Measurements from ENCODE around the gene BRINP3. TPM values are rescaled to one million over a fixed set of nuclear protein-coding genes. Genes with fewer than 3 reads are reported as not detected.

The BRINP3 gene
- total RNA-seq, 1 experiment from 2014 or later, result not detected

GRCh38 chr1:190172651-190173430, 304.8 kb downstream of the BRINP3 start:
- no peak overlapping the region for H3K27ac ChIP-seq (ENCODE audit: insufficient read length, low read depth, low read length)
- no peaks in the 10 kb centered on the region for H3K79me1 ChIP-seq (ENCODE audit: insufficient read depth, low read depth, low read length, poor library complexity, severe bottlenecking)
- no peak overlapping the region for H3K56ac ChIP-seq (ENCODE audit: insufficient read length, low read depth, low read length)
- no peak overlapping the region for H2BK120ac ChIP-seq (ENCODE audit: low read depth, low read length, poor library complexity, severe bottlenecking)
- no peak overlapping the region for H3K14ac ChIP-seq (ENCODE audit: insufficient read depth, low read length)
- no peak overlapping the region for H3K18ac ChIP-seq (ENCODE audit: insufficient read length, low read depth, low read length)
- no peak overlapping the region for H4K91ac ChIP-seq (ENCODE audit: insufficient read length, low read depth, low read length)
- H3K4me1 ChIP-seq (ENCODE audit: insufficient read depth, low read length), result no peaks in the 10 kb centered on the region
- no peak overlapping the region for H3K4me3 Mint-ChIP-seq
- H2BK12ac ChIP-seq (ENCODE audit: insufficient read length, low read depth, low read length), result no peak overlapping the region
- no peaks in the 10 kb centered on the region for H4K20me1 ChIP-seq (ENCODE audit: control insufficient read depth, insufficient read depth, insufficient read length)
- H3K23me2 ChIP-seq (ENCODE audit: insufficient read length, low read depth, low read length, poor library complexity, severe bottlenecking), result no peaks in the 10 kb centered on the region
- H3K4ac ChIP-seq (ENCODE audit: low read depth, low read length), result no peak overlapping the region
- no peak overlapping the region for H3K9ac ChIP-seq (ENCODE audit: extremely low read depth, insufficient read length, low read length)
- H2AK5ac ChIP-seq (ENCODE audit: insufficient read length, low read length), result no peak overlapping the region
- no peaks in the 10 kb centered on the region for H3K4me1 Mint-ChIP-seq
- H3K36me3 Mint-ChIP-seq (ENCODE audit: insufficient read depth in 1 of 3, low read depth in 3 of 3), result no peaks in the 10 kb centered on the region
- no peaks in the 10 kb centered on the region for H3K9me3 ChIP-seq (ENCODE audit: control insufficient read depth, low read depth, low read length)
- no peaks in the 10 kb centered on the region for H3K79me2 ChIP-seq (ENCODE audit: insufficient read depth, low read length)
- H2BK15ac ChIP-seq (ENCODE audit: low read depth, low read length), result no peak overlapping the region
- H3K9me3 Mint-ChIP-seq, result no peaks in the 10 kb centered on the region
- WGBS (ENCODE audit: extremely low coverage, insufficient read length, low lambda C conversion rate), result no CpG with 5 or more reads among the region's 8 CpGs
- no peak overlapping the region for H4K5ac ChIP-seq (ENCODE audit: insufficient read length, low read depth, low read length)
- no peak overlapping the region for H2BK5ac ChIP-seq (ENCODE audit: insufficient read length, low read length)
- H3K4me2 ChIP-seq (ENCODE audit: insufficient read depth, insufficient read length, low read length), result no peak overlapping the region
- DNase-seq, result no peak
- H3K27me3 Mint-ChIP-seq (ENCODE audit: low read depth), result no peaks in the 10 kb centered on the region; the same call in 1 of the 2 replicates
- no peak overlapping the region for H2BK20ac ChIP-seq (ENCODE audit: low read depth, low read length, poor library complexity, severe bottlenecking)
- H3K27ac Mint-ChIP-seq, result no peak overlapping the region; a peak in 1 of 7 replicates
- TF ChIP-seq CTCF (conservative IDR thresholded peaks at IDR 0.05), result no peak
- no peaks in the 10 kb centered on the region for H3K27me3 ChIP-seq (ENCODE audit: insufficient read depth, low read length)
- H4K8ac ChIP-seq (replicated peaks; ENCODE audit: insufficient read length, low read depth, low read length), result no peak overlapping the region
- H3T11ph ChIP-seq (ENCODE audit: low read length), result no peak overlapping the region
- no peak overlapping the region for H3K23ac ChIP-seq (ENCODE audit: insufficient read length, low read depth, low read length)
- no peak overlapping the region for H2AFZ ChIP-seq (ENCODE audit: low read length)
